Right atrium auricular region (tissue), 2 donors: ENCODE data around the gene FCRL4. TPM values are rescaled to one million over a fixed set of nuclear protein-coding genes. Genes with fewer than 3 reads are reported as not detected.

Experiments used
- DNase-seq: peaks from one replicate; pipeline ENCODE4 v3.0.0-alpha.2; 2019; ENCODE audit warnings: low spot score
- H3K27ac ChIP-seq, 2 donors: fragments of 200-600 bp; sonication (generic); 1 replicate in 1 of 2; 2 replicates in 1 of 2; pipeline ENCODE4 v1.5.1; 2016 to 2019
- H3K27me3 ChIP-seq, 2 donors: fragments of 200-600 bp; sonication (generic); one replicate each; pipeline versions ENCODE4 v1.5.1 to v1.6.0; 2017 to 2019
- H3K36me3 ChIP-seq: fragments of 200-600 bp; sonication (generic); one replicate; pipeline ENCODE4 v1.5.1; 2016
- H3K4me1 ChIP-seq, 2 donors: fragments of 200-600 bp; sonication (generic); one replicate each; pipeline versions ENCODE4 v1.5.1 to v1.6.0; 2017 to 2019
- H3K4me3 ChIP-seq, 2 donors: fragments of 200-600 bp; sonication (generic); 1 replicate in 1 of 2; 2 replicates in 1 of 2; pipeline ENCODE4 v1.5.1; 2017 to 2019; ENCODE audit warnings: mild to moderate bottlenecking in 1 of 2, moderate library complexity in 1 of 2
- H3K9me3 ChIP-seq, 2 donors: fragments of 200-600 bp; sonication (generic); one replicate each; pipeline ENCODE4 v1.5.1; 2019
- CTCF ChIP-seq, 2 donors: fragments of 200-600 bp; sonication (generic); IDR thresholded peaks; one replicate each; pipeline ENCODE4 v1.5.1; 2019; ENCODE audit warnings: antibody characterized with exemption in 2 of 2
- total RNA-seq, 2 donors: library from RNA; depleted of rRNA; stranded (reverse); fragments of >200 nt; gene quantifications; one replicate each; pipeline ENCODE4 v1.1.0, GENCODE V29; 2016

The FCRL4 gene
- total RNA-seq, result not detected

DNA sequence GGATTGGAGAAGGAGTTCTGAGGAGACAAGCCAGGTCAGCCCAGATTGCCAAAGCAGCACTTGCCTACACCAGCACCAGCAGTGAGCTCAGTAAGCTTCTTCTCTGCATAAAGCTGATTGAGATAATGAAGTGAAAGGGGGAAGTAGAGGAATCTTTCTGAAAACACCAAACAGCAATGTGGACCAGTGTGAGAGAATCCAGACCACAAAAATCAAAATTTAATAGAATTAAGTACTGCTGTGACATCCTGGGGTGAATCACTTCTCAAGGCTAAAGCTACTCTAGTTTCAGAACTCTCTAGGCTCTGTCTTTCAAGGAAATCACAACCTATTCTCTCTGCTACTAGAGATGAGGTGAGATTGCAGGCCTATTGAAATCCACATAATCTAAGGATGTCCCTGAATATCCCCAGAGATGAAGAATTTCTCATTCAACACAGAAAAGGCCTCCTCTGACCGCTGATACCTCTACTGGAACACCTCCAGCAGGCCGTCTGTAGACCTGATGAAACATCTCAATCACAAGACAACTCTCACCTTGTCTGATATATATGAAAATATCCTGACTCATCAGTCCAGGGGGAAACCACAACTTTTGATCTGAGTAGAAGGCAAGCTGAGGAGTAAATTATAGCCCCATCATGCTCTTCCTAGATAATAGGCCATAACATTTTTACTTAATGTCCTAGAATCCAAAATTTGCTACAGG is at the start of gene FCRL4:
FCRL4 (minus strand) TSS at position 127 of the 709 bp plus-strand sequence. CDS start 141 bp downstream, outside the sequence.
- Histone ChIP-seq H3K4me3 (no peak within 1 kb of the TSS), H3K36me3 (no peaks in the 10 kb centered on the region), H3K4me1 (no peaks in the 10 kb centered on the region), H3K27me3 (no peaks in the 10 kb centered on the region), H3K27ac (no peak within 1 kb of the TSS), H3K9me3 (no peaks in the 10 kb centered on the region)
- no peak for TF ChIP-seq CTCF (IDR thresholded peaks at IDR 0.05)
- DNase-seq, result no peak

- no peak for TF ChIP-seq CTCF (IDR thresholded peaks at IDR 0.05)
- Histone ChIP-seq H3K9me3 (no peaks in the 10 kb centered on the region), H3K4me3 (no peak overlapping the region), H3K27me3 (no peaks in the 10 kb centered on the region), H3K36me3 (no peaks in the 10 kb centered on the region), H3K27ac (no peak overlapping the region), H3K4me1 (no peaks in the 10 kb centered on the region)
- DNase-seq, result no peak
Observed at GRCh38 chr1:157646144-157646543, 48.3 kb upstream of the FCRL4 start.

DNA sequence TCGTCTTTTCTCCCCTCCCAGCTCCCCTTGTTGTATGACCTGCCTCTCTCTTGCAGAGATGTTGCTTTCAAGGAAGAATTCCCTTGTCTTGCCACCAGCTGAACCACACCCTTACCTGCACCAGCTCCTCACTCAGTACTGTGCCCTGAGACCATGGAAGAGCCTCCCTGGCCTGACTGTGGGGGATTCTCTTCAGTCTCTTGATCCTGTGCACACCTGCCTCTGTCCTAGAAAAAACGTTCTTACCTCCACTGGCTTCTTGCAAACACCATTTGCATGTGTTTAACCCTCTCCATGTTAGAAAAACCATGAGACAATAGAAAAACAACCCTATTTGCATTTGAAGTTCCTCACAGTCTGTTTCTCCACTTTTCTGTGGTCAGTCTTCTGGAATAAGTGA is 43.3 kb upstream of the FCRL4 start:
- Histone ChIP-seq H3K4me3 (no peak overlapping the region), H3K36me3 (no peaks in the 10 kb centered on the region), H3K27ac (no peak overlapping the region), H3K9me3 (no peaks in the 10 kb centered on the region), H3K4me1 (no peaks in the 10 kb centered on the region), H3K27me3 (no peaks in the 10 kb centered on the region)
- no peak for DNase-seq
- TF ChIP-seq CTCF (IDR thresholded peaks at IDR 0.05), result no peak

- Histone ChIP-seq H3K27me3 (no peaks in the 10 kb centered on the region), H3K27ac (no peak overlapping the region), H3K9me3 (no peaks in the 10 kb centered on the region), H3K4me3 (no peak overlapping the region), H3K4me1 (no peaks in the 10 kb centered on the region), H3K36me3 (no peaks in the 10 kb centered on the region)
- TF ChIP-seq CTCF (IDR thresholded peaks at IDR 0.05), result no peak
- no peak for DNase-seq
Observed at GRCh38 chr1:157639800-157640199, 41.9 kb upstream of the FCRL4 start.

- no peak for TF ChIP-seq CTCF (IDR thresholded peaks at IDR 0.05)
- H3K27ac ChIP-seq, result no peak overlapping the region
- no peak overlapping the region for H3K4me3 ChIP-seq
- H3K36me3 ChIP-seq, result no peaks in the 10 kb centered on the region
- no peak for DNase-seq
- no peaks in the 10 kb centered on the region for H3K9me3 ChIP-seq
- H3K27me3 ChIP-seq, result no peaks in the 10 kb centered on the region
- H3K4me1 ChIP-seq, result no peaks in the 10 kb centered on the region
Observed at GRCh38 chr1:157628773-157629172, 30.9 kb upstream of the FCRL4 start.

DNA sequence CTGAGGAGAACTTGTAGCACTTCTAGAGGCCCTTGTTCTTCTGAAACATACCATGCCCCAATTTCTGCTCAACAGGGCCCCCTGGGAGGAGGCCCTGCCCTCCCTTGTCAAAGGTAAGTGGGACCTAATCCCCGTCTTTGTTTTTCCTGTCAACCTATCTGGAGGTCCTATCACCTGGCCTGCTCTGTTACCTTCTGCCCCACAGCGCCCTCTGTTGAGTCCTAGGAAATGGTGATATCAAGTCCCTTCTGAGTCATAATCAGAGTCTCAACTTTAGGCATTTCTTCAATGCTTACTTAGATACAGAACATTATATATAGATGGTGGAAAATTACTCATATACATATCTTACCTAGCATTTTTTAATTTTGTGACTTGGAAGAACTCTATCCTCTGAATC is 28.2 kb upstream of the FCRL4 start:
- no peak for DNase-seq
- H3K36me3 ChIP-seq, result no peaks in the 10 kb centered on the region

More for the DNA sequence above, 28.2 kb upstream of the FCRL4 start:
- Histone ChIP-seq H3K9me3 (no peaks in the 10 kb centered on the region), H3K27me3 (no peaks in the 10 kb centered on the region), H3K4me3 (no peak overlapping the region), H3K4me1 (no peaks in the 10 kb centered on the region), H3K27ac (no peak overlapping the region)
- no peak for TF ChIP-seq CTCF (IDR thresholded peaks at IDR 0.05)
